Gastrocnemius medialis (tissue), 4 donors: ENCODE results near the gene SLC41A3. TPM values are rescaled to one million over a fixed set of nuclear protein-coding genes. Genes with fewer than 3 reads are reported as not detected.
"Not testable (repeated sequence)": the region's sequence is repeated elsewhere in the genome, so short reads cannot be mapped to it uniquely, and the experiment has no call there.

Source experiments
- ATAC-seq, 2 donors: fragments of 150-250 bp; one replicate each; pipeline ENCODE4 v1.9.1; 2016
- DNase-seq, 2 donors: peaks; one replicate each; pipeline ENCODE4 v3.0.0-alpha.2; 2019
- H3K27ac ChIP-seq, 4 donors: fragments of 200-600 bp; sonication (generic); 1 replicate in 1 of 4; 2 replicates in 3 of 4; pipeline ENCODE4 v1.5.1; 2016 to 2018; ENCODE audit warnings: mild to moderate bottlenecking in 2 of 4, moderate library complexity in 1 of 4
- H3K27me3 ChIP-seq, 3 donors: fragments of 200-600 bp; sonication (generic) in 2 of 3; 1 replicate in 1 of 3; 2 replicates in 2 of 3; pipeline versions ENCODE4 v1.5.1 to v1.6.0; 2016 to 2019; ENCODE audit warnings: mild to moderate bottlenecking in 1 of 3, moderate library complexity in 1 of 3
- H3K36me3 ChIP-seq, 2 donors: fragments of 200-600 bp; sonication (generic) in 1 of 2; one replicate each; pipeline ENCODE4 v1.5.1; 2017 to 2018
- H3K4me1 ChIP-seq, 2 donors: fragments of 200-600 bp; sonication (generic) in 1 of 2; one replicate each; pipeline ENCODE4 v1.5.1; 2016 to 2017; ENCODE audit warnings: mild to moderate bottlenecking in 2 of 2
- H3K4me3 ChIP-seq, 4 donors: fragments of 200-600 bp; sonication (generic) in 3 of 4; 1 replicate in 1 of 4; 2 replicates in 3 of 4; pipeline ENCODE4 v1.5.1; 2016 to 2019; ENCODE audit warnings: mild to moderate bottlenecking in 2 of 4
- H3K9me3 ChIP-seq, 3 donors: fragments of 200-600 bp; sonication (generic) in 2 of 3; 1 replicate in 1 of 3; 2 replicates in 2 of 3; pipeline ENCODE4 v1.5.1; 2016 to 2019
- CTCF ChIP-seq, 5 experiments: fragments of 450-650 bp in 3 of 5; fragments of 200-600 bp in 2 of 5; sonication (generic) in 2 of 5; IDR thresholded peaks in 4 of 5; conservative IDR thresholded peaks in 1 of 5; 1 replicate in 4 of 5; 2 replicates in 1 of 5; pipeline ENCODE4 v1.5.1; 2016 to 2019; ENCODE audit warnings: antibody characterized with exemption in 5 of 5, mild to moderate bottlenecking in 3 of 5, moderate library complexity in 3 of 5
- POLR2A ChIP-seq, 2 donors: fragments of 450-650 bp; IDR thresholded peaks; one replicate each; pipeline ENCODE4 v1.6.1; 2017; ENCODE audit warnings: antibody characterized with exemption in 2 of 2, mild to moderate bottlenecking in 2 of 2, moderate library complexity in 2 of 2
- in situ Hi-C, 4 donors: fragments of 200-750 bp; cut with MboI; loops; one replicate each; pipeline versions ENCODE4 v1.15.0 to v1.8.0; 2017; ENCODE audit warnings: low sequenced_read_pairs in 4 of 4
- intact Hi-C: fragments of 100-400 bp; cut with DNase I; formaldehyde crosslinking; loops from one replicate; pipeline ENCODE4 v1.15.1; 2023; ENCODE audit warnings: low total_unique reads
- total RNA-seq, 4 donors: library from RNA; depleted of rRNA; stranded (reverse); fragments of >200 nt; gene quantifications; one replicate each; pipeline versions ENCODE4 v1.1.0 to v1.2.3, GENCODE V29; 2016

SLC41A3 gene
- total RNA-seq, 4 donors from 2014 or later, result 43.1 to 76.2 (median 56.7) TPM

DNA sequence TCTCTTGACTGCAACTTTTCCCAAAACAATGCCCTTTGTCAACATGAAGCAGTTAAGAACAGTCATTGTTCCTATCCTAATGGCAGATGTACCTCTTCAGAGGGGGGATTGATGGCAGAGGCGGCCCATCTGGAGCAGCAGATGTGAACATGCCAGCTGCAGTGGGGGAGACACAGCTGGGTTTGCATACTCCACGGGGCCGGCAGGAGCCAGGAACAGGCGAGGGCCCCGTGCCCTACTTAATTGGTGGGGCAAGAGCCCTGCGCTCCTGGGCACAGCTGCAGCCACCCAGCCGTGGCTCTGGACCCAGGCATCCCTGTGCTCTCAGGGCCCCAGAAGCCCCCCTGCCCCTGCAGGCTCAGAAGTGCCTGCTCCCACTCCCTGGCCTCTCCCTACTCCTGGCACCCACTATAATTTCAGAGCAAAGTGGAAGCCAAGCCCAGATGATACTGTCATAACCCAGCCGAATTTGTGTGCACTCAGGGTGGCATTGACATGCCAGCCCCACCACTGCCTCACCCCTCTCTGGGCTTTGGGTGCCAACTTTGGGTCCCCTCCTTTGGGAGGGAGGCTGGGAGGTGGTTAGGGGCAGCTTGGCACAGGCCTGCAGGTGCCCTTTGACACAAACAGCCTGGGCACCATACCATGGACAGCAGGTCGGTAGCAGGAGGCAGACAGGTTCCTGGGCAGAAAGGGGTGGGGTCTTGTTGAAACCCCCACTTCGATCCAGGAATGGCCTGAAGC is 80.3 kb downstream of the SLC41A3 start:
- in situ Hi-C loops, result no loop called here
- intact Hi-C loops, result no loop called here
- Histone ChIP-seq H3K9me3 (no peaks in the 10 kb centered on the region), H3K4me3 (no peak overlapping the region), H3K4me1 (peaks cover 5 to 10% of the 10 kb centered on the region in 2 donors), H3K36me3 (peaks cover 0 to 20% of the 10 kb centered on the region in 2 donors), H3K27ac (no peak overlapping the region), H3K27me3 (no peaks in the 10 kb centered on the region)
- TF ChIP-seq CTCF (IDR thresholded peaks at IDR 0.05 in 4 of 5, conservative IDR thresholded peaks at IDR 0.05 in 1 of 5), result no peak
- TF ChIP-seq POLR2A (IDR thresholded peaks at IDR 0.05), result no peak
- ATAC-seq (no peak), DNase-seq (no peak)

- in situ Hi-C loops, result no loop called here
- no peaks in the 10 kb centered on the region for H3K9me3 ChIP-seq
- peaks cover 0 to 9% of the 10 kb centered on the region in 2 donors for H3K36me3 ChIP-seq
- ATAC-seq (no peak), DNase-seq (no peak)
- TF ChIP-seq POLR2A (IDR thresholded peaks at IDR 0.05) (no peak), CTCF (IDR thresholded peaks at IDR 0.05 in 4 of 5, conservative IDR thresholded peaks at IDR 0.05 in 1 of 5) (no peak)
- H3K4me3 ChIP-seq, result no peak overlapping the region
- no peaks in the 10 kb centered on the region for H3K27me3 ChIP-seq
- H3K27ac ChIP-seq, result no peak overlapping the region
- intact Hi-C loops, result no loop called here
- H3K4me1 ChIP-seq, result peaks cover 5 to 10% of the 10 kb centered on the region in 2 donors
Observed at GRCh38 chr3:126002189-126002588, 81.7 kb downstream of the SLC41A3 start.

DNA sequence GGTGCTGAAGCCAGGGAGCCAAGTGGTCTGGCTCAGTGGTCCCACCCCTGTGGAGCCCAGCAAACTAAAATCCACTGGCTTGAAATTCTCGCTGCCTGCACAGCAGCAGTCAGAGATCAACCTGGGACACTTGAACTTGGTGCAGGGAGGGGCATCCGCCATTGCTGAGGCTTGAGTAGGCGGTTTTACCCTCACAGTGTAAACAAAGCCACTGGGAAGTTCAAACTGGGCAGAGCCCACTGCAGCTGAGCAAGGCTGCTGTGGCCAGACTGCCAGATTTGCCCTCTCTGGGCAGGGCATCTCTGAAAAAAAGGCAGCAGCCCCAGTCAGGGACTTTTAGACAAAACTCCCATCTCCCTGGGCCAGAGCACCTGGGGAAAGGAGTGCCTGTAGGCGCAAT is 87.2 kb downstream of the SLC41A3 start:
- H3K36me3 ChIP-seq, DNase-seq, ATAC-seq, in situ Hi-C loops, H3K9me3 ChIP-seq, H3K27me3 ChIP-seq, H3K4me1 ChIP-seq, H3K4me3 ChIP-seq, H3K27ac ChIP-seq: not testable (repeated sequence)
- intact Hi-C loops, result loop anchor here (10.0 kb wide), 1 partner anchor 88 kb away; the partner anchor contains the start of gene SLC41A3

- no peak for TF ChIP-seq CTCF (IDR thresholded peaks at IDR 0.05 in 4 of 5, conservative IDR thresholded peaks at IDR 0.05 in 1 of 5)
- TF ChIP-seq POLR2A (IDR thresholded peaks at IDR 0.05), result peak; percentile 55 to 56
- intact Hi-C loops (loop anchor here (10.0 kb wide), 1 partner anchor 94 kb away; the partner anchor contains the start of gene SLC41A3), in situ Hi-C loops (no loop called here)
- ATAC-seq (peak; percentile 97 to 99), DNase-seq (peak; percentile 81 to 87)
- no peaks in the 10 kb centered on the region for H3K9me3 ChIP-seq
- no peaks in the 10 kb centered on the region for H3K27me3 ChIP-seq
- H3K36me3 ChIP-seq, result no peaks in the 10 kb centered on the region
- H3K27ac ChIP-seq, result peak overlapping the region; percentile 81 to 88 (median 84)
- peak overlapping the region; percentile 67 to 83 (median 74) for H3K4me3 ChIP-seq
- H3K4me1 ChIP-seq, result peaks cover 7 to 8% of the 10 kb centered on the region in 2 donors
Observed at GRCh38 chr3:125990253-125990970, 93.5 kb downstream of the SLC41A3 start.

- in situ Hi-C loops, DNase-seq, H3K4me3 ChIP-seq, H3K27ac ChIP-seq, intact Hi-C loops, H3K9me3 ChIP-seq, H3K4me1 ChIP-seq, ATAC-seq, H3K27me3 ChIP-seq, H3K36me3 ChIP-seq: not testable (repeated sequence)
Observed at GRCh38 chr3:125984951-125985350, 99.0 kb downstream of the SLC41A3 start.

GRCh38 chr3:125977104-125977503 is 106.8 kb downstream of the SLC41A3 start:
- in situ Hi-C loops, result loop anchor here in 1 of 4 donors (10.0 kb wide), 1 partner anchor 108 kb away; the partner anchor contains the start of gene SLC41A3
- H3K27ac ChIP-seq, intact Hi-C loops, H3K27me3 ChIP-seq, H3K9me3 ChIP-seq, H3K4me3 ChIP-seq, H3K4me1 ChIP-seq, ATAC-seq, H3K36me3 ChIP-seq, DNase-seq: not testable (repeated sequence)

- intact Hi-C loops, DNase-seq, H3K9me3 ChIP-seq, H3K36me3 ChIP-seq, H3K4me3 ChIP-seq, H3K27me3 ChIP-seq, H3K27ac ChIP-seq, H3K4me1 ChIP-seq, ATAC-seq: not testable (repeated sequence)
- in situ Hi-C loops, result loop anchor here in 1 of 4 donors (10.0 kb wide), 1 partner anchor 109 kb away; the partner anchor contains the start of gene SLC41A3
Observed at GRCh38 chr3:125976003-125976390, 107.9 kb downstream of the SLC41A3 start.

DNA sequence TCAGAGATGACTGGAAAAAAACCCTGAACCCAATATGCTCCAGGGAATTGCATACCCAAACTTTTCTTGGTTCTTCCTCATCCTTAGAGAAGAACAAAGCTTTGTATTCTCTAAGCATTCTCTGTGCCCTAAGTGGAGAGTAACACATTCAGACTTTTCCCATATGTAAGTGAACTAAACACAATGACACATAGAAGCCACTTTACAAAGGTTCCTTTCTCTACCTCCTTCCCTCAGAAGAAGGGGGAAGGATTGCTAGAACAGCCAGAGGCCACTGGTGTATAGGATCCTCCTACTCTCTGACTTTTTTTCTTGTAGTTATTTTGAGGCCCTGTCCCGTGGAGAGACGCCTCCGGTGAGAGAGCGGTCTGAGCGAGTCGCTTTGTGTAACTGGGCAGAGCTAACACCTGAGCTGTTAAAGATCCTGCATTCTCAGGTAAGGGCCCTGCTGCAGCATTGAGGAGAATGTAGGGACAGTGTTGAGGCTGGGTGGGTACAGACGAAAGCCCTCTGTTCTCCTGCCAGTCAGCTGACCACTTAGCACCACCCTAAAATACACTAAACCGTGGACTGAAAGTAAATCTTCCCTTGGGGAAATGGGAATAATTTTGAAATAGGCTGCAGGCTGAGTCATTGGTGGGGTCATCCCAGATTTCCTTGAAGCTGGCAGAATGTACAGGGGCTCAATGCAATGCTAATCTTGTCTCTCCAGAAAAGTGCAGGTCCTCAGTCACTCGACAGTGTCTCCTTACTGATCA is 108.5 kb downstream of the SLC41A3 start:
- H3K27ac ChIP-seq, H3K36me3 ChIP-seq, ATAC-seq, DNase-seq, H3K9me3 ChIP-seq, H3K4me3 ChIP-seq, intact Hi-C loops, H3K4me1 ChIP-seq, H3K27me3 ChIP-seq: not testable (repeated sequence)
- in situ Hi-C loops, result loop anchor here in 1 of 4 donors (10.0 kb wide), 1 partner anchor 109 kb away; the partner anchor contains the start of gene SLC41A3
